AG10803 (cell line): ENCODE measurements around the gene SRXN1.

Experiments
- DNase-seq: peaks from one replicate; pipeline ENCODE4 v3.0.0; 2010; ENCODE audit warnings: low read depth
- H3K4me3 ChIP-seq: 2 replicates; pipeline ENCODE4 v1.5.1; 2011; ENCODE audit warnings: mild to moderate bottlenecking, low read length, control low read depth
- CTCF ChIP-seq: conservative IDR thresholded peaks from 2 replicates; pipeline ENCODE4 v1.5.1; 2011; ENCODE audit warnings: mild to moderate bottlenecking, low read length, control low read depth, inconsistent platforms

SRXN1 gene

GRCh38 chr20:687468-688203, 34.6 kb upstream of the SRXN1 start:
- no peak for TF ChIP-seq CTCF
- no peak for DNase-seq
- no peak overlapping the region for H3K4me3 ChIP-seq

DNA sequence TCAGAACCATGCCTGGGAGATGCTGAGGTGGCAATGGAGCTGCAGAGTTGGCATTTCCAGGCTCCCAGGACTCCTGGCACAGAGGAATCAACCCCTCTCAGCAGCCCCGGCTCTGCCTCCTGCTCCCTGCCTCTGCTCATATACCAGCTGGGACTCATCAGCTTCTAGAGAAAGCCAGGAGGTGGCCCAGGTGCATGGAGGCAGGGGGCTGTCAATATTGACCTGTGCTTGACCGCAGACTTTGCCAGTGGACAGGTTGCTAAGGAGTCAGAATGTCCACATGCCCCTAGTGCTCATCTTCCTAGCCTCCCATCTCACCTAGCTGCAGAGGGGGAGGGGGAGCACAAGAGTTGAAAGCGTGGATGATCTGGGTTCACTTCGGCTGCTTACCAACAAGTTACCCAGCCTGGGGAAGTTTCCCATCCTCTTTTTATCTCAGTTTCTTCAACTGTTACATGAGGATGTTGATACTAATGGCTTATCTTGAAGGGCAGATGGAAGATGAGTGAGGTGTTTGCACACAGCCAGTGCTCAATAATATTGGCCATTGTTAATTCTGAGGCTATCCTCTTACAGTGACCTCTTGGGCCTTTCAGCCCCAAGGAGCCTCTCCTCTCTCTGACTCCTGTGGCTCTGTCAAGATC, 31.8 kb upstream of the SRXN1 start:
- DNase-seq, result no peak
- TF ChIP-seq CTCF, result no peak
- H3K4me3 ChIP-seq, result no peak overlapping the region

- DNase-seq, result no peak
- no peak for TF ChIP-seq CTCF
- no peak overlapping the region for H3K4me3 ChIP-seq
Measured at GRCh38 chr20:682123-682522, 29.1 kb upstream of the SRXN1 start.

DNA sequence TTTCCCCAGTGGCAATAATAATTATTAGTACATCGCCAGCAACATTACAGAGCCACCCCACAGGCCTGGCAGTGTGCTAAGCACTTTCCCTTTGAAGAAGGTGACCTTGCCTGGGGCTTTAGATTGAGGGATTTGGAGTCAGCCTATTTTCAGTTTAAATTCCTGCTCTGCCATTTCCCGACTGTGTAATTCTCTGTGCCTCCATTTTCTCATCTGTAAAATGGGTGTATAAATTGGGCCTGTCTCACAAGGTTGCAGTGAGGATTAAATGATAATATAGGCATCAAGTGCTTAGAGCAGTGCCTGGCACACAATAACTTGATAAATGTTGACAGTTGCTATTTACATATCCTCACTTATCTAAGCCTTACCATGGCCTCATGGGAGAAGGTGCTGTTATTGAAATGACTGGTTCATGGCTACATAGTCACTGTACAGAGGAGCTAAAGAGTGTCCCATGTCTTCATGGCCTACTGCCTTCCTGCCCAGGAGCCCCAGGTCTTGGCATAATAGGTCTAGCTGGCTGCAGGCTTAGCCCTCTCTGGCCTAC, 27.7 kb upstream of the SRXN1 start:
- TF ChIP-seq CTCF, result no peak
- H3K4me3 ChIP-seq, result no peak overlapping the region
- no peak for DNase-seq

GRCh38 chr20:677957-678356, 25.0 kb upstream of the SRXN1 start:
- TF ChIP-seq CTCF, result no peak
- H3K4me3 ChIP-seq, result no peak overlapping the region
- no peak for DNase-seq

GRCh38 chr20:676967-677366, 24.0 kb upstream of the SRXN1 start:
- no peak for DNase-seq
- no peak overlapping the region for H3K4me3 ChIP-seq
- no peak for TF ChIP-seq CTCF
